Testis (tissue), 3 donors: ENCODE data around the gene GPATCH8. TPM values are rescaled to one million over a fixed set of nuclear protein-coding genes. Genes with fewer than 3 reads are reported as not detected.

Experiments
- DNase-seq: peaks from one replicate; pipeline ENCODE4 v3.0.0-alpha.2; 2019
- H3K27ac ChIP-seq, 2 donors: fragments of 200-600 bp; sonication (generic); one replicate each; pipeline ENCODE4 v1.5.1; 2019
- H3K27me3 ChIP-seq: fragments of 200-600 bp; sonication (generic); one replicate; pipeline ENCODE4 v1.5.1; 2019
- H3K36me3 ChIP-seq: fragments of 200-600 bp; sonication (generic); one replicate; pipeline ENCODE4 v1.5.1; 2017; ENCODE audit warnings: low read depth; ENCODE audit errors: missing control alignments
- H3K4me1 ChIP-seq: fragments of 200-600 bp; sonication (generic); one replicate; pipeline ENCODE4 v1.5.1; 2019
- H3K4me3 ChIP-seq, 2 donors: fragments of 200-600 bp; sonication (generic); one replicate each; pipeline ENCODE4 v1.5.1; 2017 to 2019
- H3K9me3 ChIP-seq: fragments of 200-600 bp; sonication (generic); one replicate; pipeline ENCODE4 v1.5.1; 2017
- CTCF ChIP-seq, 3 experiments: fragments of 450-650 bp in 2 of 3; fragments of 200-600 bp in 1 of 3; sonication (generic) in 1 of 3; IDR thresholded peaks; one replicate each; pipeline ENCODE4 v1.5.1; 2016 to 2019; ENCODE audit warnings: antibody characterized with exemption in 3 of 3, mild to moderate bottlenecking in 2 of 3, moderate library complexity in 1 of 3
- POLR2A ChIP-seq: fragments of 450-650 bp; IDR thresholded peaks from one replicate; pipeline ENCODE4 v1.6.1; 2017; ENCODE audit warnings: antibody characterized with exemption, mild to moderate bottlenecking, moderate library complexity
- WGBS, 2 donors: methylation state at CpG; one replicate each; pipeline ENCODE4 v1.1.5; 2018; 5-methylcytosine and 5-hydroxymethylcytosine counted together
- intact Hi-C: fragments of 100-400 bp; cut with DNase I; formaldehyde crosslinking; loops from one replicate; pipeline ENCODE4 v1.15.1; 2023; ENCODE audit warnings: low total_unique reads
- polyA plus RNA-seq: library from polyadenylated mRNA; stranded (reverse); fragments of 350-450 nt; fragmentation: Illumina TruSeq; extraction: RNeasy Lipid Tissue Mini Kit (QIAGEN cat#74804); gene quantifications from one replicate; pipeline ENCODE4 v1.2.3, GENCODE V29; 2014; ENCODE audit warnings: low read depth, low replicate concordance; ENCODE audit not compliant: insufficient read depth
- total RNA-seq, 2 donors: library from RNA; depleted of rRNA; stranded (reverse); fragments of >200 nt; gene quantifications; one replicate each; pipeline ENCODE4 v1.2.3, GENCODE V29; 2016

GPATCH8 gene
- total and polyA plus RNA-seq, 3 donors from 2014 or later = 32.8 to 70.0 (median 69.2) TPM

- Histone ChIP-seq H3K36me3 (no peaks in the 10 kb centered on the region), H3K27ac (no peak overlapping the region), H3K4me3 (no peak overlapping the region), H3K4me1 (peaks cover 16% of the 10 kb centered on the region), H3K27me3 (no peaks in the 10 kb centered on the region), H3K9me3 (no peaks in the 10 kb centered on the region)
- no peak for DNase-seq
- TF ChIP-seq POLR2A (no peak), CTCF (IDR thresholded peaks at IDR 0.05) (no peak)
- intact Hi-C loops = no loop called here
- WGBS, 2 donors = 83 to 92% methylated on average over 1 of the region's 1 CpG
Observed at GRCh38 chr17:44464037-44464436, 39.2 kb downstream of the GPATCH8 start.

- Histone ChIP-seq H3K36me3 (no peaks in the 10 kb centered on the region), H3K9me3 (no peaks in the 10 kb centered on the region), H3K4me1 (no peaks in the 10 kb centered on the region), H3K27me3 (no peaks in the 10 kb centered on the region), H3K27ac (no peak overlapping the region), H3K4me3 (no peak overlapping the region)
- intact Hi-C loops = no loop called here
- DNase-seq = no peak
- TF ChIP-seq CTCF (IDR thresholded peaks at IDR 0.05) (no peak), POLR2A (no peak)
- WGBS, 2 donors = 92 to 96% methylated on average over 8 of the region's 8 CpGs
Observed at GRCh38 chr17:44451832-44452231, 51.4 kb downstream of the GPATCH8 start.

GRCh38 chr17:44451016-44451627, 52.1 kb downstream of the GPATCH8 start:
- Histone ChIP-seq H3K4me1 (no peaks in the 10 kb centered on the region), H3K9me3 (no peaks in the 10 kb centered on the region), H3K27me3 (no peaks in the 10 kb centered on the region), H3K27ac (no peak overlapping the region), H3K36me3 (no peaks in the 10 kb centered on the region), H3K4me3 (no peak overlapping the region)
- no peak for DNase-seq
- intact Hi-C loops = no loop called here
- 78 to 85% methylated on average over 6 of the region's 6 CpGs for WGBS, 2 donors
- no peak for TF ChIP-seq POLR2A
- TF ChIP-seq CTCF (IDR thresholded peaks at IDR 0.05) = no peak

GRCh38 chr17:44448412-44448811, 54.8 kb downstream of the GPATCH8 start:
- intact Hi-C loops = no loop called here
- TF ChIP-seq POLR2A (no peak), CTCF (IDR thresholded peaks at IDR 0.05) (no peak)
- WGBS, 2 donors = 71 to 100% methylated on average over 1 of the region's 1 CpG

GRCh38 chr17:44444735-44445105, 58.5 kb downstream of the GPATCH8 start:
- Histone ChIP-seq H3K36me3 (no peaks in the 10 kb centered on the region), H3K9me3 (no peaks in the 10 kb centered on the region), H3K4me1 (no peaks in the 10 kb centered on the region), H3K4me3 (no peak overlapping the region), H3K27me3 (no peaks in the 10 kb centered on the region), H3K27ac (no peak overlapping the region)
- TF ChIP-seq POLR2A = no peak
- TF ChIP-seq CTCF (IDR thresholded peaks at IDR 0.05) = no peak
- WGBS, 2 donors = 96 to 98% methylated on average over 6 of the region's 6 CpGs
- intact Hi-C loops = no loop called here
- no peak for DNase-seq

More at GRCh38 chr17:44448412-44448811, 54.8 kb downstream of the GPATCH8 start:
- H3K27me3 ChIP-seq = no peaks in the 10 kb centered on the region
- H3K4me3 ChIP-seq = no peak overlapping the region
- H3K9me3 ChIP-seq = no peaks in the 10 kb centered on the region
- no peak overlapping the region for H3K27ac ChIP-seq
- H3K4me1 ChIP-seq = no peaks in the 10 kb centered on the region
- H3K36me3 ChIP-seq = no peaks in the 10 kb centered on the region
- no peak for DNase-seq
